Dedifferentiated amniotic fluid mesenchymal stem cell (primary cell): ENCODE measurements around the gene ZNF655.

Experiments
- DNase-seq: peaks from one replicate; pipeline ENCODE4 v3.0.0-alpha.2; 2016; ENCODE audit errors: extremely low spot score

Gene ZNF655

GRCh38 chr7:99606531-99606930 is 48.1 kb downstream of the ZNF655 start:
- no peak for DNase-seq

GRCh38 chr7:99607548-99607947 is 49.1 kb downstream of the ZNF655 start:
- no peak for DNase-seq

DNA sequence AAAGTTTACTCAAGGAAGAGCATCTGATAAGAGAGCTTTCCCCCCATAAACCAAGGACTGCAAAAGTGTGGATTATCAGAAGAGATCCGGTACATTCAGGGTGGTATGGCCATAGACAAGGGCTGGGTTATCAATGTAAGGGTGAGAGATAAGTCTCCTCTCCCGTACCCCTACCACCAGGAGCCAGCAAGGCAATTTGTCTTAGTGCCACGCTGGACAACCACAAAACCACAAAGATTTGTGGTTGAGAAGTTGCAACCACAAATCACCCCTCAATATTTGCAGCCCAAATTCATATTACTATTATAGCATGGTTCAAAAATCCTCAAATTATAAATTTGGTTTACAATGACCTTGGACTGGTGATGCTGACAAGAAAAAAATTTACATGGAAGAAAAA is 56.1 kb downstream of the ZNF655 start:
- no peak for DNase-seq

GRCh38 chr7:99615989-99616358 is 57.5 kb downstream of the ZNF655 start:
- no peak for DNase-seq

- peak; percentile 89 for DNase-seq
Measured at GRCh38 chr7:99616359-99617191, 58.1 kb downstream of the ZNF655 start, which contains the start of gene ZSCAN25. TSS of gene ZSCAN25 (plus strand) at chr7:99616946. CDS start at chr7:99619607, 2,661 bp downstream.

DNA sequence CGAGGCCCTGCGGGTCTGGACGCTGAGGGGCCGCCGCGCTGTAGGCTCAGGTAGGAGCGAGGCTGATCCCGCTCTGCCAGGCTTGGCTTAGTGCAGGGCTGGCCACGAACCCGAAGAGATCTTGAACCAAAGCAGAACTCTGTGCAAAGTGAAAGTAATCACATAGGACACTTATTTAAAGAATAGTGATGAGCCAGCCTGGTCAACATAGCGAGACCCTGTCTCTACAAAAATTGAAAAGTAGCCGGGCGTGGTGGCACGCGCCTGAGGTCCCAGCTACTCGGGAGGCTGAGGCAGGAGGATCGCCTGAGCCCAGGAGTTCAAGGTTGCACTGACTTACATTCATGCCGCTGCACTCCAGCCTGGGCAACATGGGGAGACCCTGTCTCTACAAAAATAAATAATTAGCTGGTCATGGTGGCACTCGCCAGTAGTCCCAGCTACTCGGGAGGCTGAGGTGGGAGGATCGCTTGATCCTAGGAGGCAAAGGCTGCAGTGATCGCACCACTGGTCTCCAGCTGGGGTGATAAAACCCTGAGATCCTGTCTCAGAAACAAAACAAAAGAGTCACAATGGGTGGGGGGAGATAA is 58.8 kb downstream of the ZNF655 start:
- no peak for DNase-seq

- DNase-seq = peak; percentile 72
Measured at GRCh38 chr7:99618726-99619125, 60.3 kb downstream of the ZNF655 start.

DNA sequence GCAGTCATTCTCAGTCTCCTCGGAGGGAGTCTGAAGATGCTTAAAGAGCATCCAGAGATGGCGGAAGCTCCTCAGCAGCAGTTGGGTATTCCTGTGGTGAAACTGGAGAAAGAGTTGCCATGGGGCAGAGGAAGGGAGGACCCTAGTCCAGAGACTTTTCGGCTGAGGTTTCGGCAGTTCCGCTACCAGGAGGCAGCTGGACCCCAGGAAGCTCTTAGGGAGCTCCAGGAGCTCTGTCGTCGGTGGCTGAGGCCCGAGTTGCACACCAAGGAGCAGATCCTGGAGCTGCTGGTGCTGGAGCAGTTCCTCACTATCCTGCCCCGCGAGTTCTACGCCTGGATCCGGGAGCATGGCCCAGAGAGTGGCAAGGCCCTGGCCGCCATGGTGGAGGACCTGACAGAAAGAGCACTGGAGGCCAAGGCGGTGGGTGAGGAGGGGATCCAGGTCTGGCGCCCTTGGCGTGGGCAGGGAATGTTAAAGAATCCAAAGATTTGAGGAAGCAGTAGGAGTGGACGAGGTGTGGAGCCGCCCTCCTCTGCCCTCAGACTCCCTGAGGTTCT is 61.2 kb downstream of the ZNF655 start:
- no peak for DNase-seq

DNA sequence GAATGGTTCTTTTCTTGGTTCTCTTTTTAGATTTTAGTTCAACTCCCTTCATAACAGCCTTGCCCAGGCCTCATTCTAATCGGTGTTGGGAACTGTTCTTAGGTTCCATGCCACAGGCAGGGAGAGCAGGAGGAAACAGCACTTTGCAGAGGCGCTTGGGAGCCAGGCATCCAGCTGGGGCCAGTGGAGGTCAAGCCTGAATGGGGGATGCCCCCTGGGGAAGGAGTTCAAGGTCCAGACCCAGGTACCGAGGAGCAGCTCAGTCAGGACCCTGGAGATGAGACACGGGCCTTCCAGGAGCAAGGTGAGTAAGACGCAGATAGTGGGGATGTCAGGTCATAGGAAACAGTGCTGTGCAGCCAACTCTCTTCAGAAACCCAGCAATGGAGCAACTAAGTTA is 62.8 kb downstream of the ZNF655 start:
- no peak for DNase-seq

DNA sequence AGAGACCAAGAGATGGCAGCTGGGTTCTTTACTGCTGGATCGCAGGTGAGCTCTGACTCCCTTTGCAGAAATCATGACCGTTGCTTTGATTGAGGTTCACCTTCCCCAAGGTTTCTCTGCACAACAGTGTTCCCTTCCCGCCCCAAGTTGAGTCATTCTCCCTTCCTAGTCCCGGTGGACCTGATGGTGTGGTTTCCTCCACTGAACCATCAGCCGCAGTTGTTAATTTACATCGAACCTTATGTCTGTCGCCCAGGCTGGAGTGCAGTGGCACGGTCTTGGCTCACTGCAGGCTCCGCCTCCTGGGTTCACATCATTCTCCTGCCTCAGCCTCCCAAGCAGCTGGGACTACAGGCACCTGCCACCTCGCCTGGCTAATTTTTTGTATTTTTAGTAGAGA is 64.2 kb downstream of the ZNF655 start:
- DNase-seq = no peak

DNA sequence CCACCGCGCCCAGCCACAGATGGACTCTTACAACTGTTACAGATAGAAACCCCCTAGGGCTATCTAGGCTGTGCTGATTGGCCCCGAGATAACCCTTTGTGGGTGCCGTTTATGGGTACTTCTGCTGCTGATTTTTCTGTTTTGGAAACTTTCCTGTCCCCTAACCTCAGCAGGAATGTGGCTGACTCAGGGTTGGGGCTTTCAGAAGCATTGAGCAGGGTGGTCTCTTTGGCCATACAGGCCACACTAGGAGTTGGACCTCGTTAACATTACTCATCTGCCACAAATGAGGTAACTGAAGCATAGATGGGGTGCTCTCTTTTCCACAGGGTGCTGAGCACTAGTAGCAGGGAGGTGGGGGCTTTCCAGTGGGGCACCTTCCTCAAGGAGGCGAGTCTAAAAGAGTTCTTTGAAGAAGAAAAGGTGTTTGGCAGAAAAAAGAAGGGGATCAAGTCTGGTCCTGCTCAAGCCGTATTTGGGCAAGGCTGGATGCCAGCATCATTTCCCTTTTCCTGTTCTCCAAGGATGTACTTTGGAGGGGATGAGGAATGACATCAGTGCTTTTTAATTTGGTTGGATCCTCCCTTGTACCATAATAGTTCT is 64.8 kb downstream of the ZNF655 start:
- DNase-seq = no peak

GRCh38 chr7:99623702-99624447 is 65.4 kb downstream of the ZNF655 start:
- DNase-seq = no peak

GRCh38 chr7:99624484-99624883 is 66.0 kb downstream of the ZNF655 start:
- DNase-seq = no peak

- DNase-seq = no peak
Measured at GRCh38 chr7:99625321-99625720, 66.9 kb downstream of the ZNF655 start.

GRCh38 chr7:99625961-99626360 is 67.5 kb downstream of the ZNF655 start:
- DNase-seq = no peak
